COLO668 (cell line): ENCODE results near the gene ARL8B.

Experiments used
- DNase-seq: peaks from one replicate; lab custom pipeline; 2025; ENCODE audit not compliant: unreplicated experiment; lab: John Stamatoyannopoulos, UW

The ARL8B gene

GRCh38 chr3:5186089-5186857 lies 64.2 kb downstream of the ARL8B start:
- no peak for DNase-seq

GRCh38 chr3:5186858-5187155 lies 64.7 kb downstream of the ARL8B start:
- no peak for DNase-seq

DNA sequence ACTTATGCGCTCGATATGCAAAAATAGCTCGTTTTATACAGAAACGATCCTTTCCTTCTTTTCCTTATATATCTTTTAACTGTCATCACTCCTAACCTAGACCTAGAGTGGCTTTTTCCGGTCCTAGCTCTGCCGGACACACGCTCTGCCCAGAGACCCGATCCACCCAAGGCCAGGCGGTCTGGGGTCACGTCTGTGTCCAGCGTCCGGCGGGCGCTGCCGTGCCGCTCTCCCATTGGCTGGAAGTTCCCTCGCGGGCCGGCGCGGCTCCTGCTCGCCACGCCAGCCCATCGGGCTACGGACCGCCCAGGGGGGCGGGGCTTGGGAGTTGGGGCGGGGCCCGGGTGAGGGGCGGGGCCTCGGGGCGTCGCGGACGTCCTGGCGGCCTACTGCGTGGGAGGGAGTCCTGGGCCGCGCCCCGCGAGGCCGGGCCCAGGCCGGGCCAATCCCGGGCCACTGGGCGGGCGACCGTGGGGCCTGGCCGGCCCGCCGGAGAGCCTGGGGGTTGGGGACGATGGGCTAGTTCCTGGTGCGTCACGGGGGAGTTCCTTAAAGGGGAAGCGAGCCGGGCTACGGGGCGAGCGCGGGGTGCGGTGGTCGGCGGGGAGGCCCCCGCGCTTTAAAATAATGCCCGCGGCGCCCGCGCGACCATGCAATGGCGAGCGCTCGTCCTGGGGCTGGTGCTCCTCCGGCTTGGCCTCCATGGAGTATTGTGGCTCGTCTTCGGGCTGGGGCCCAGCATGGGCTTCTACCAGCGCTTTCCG lies 65.2 kb downstream of the ARL8B start, which contains the start of gene EDEM1:
TSS of gene EDEM1 (plus strand) at position 552 of the 764 bp plus-strand sequence. CDS start at position 651, 99 bp downstream.
- DNase-seq, result peak; percentile 88

- peak; percentile 67 for DNase-seq
Observed at GRCh38 chr3:5187920-5188418, 65.9 kb downstream of the ARL8B start.

DNA sequence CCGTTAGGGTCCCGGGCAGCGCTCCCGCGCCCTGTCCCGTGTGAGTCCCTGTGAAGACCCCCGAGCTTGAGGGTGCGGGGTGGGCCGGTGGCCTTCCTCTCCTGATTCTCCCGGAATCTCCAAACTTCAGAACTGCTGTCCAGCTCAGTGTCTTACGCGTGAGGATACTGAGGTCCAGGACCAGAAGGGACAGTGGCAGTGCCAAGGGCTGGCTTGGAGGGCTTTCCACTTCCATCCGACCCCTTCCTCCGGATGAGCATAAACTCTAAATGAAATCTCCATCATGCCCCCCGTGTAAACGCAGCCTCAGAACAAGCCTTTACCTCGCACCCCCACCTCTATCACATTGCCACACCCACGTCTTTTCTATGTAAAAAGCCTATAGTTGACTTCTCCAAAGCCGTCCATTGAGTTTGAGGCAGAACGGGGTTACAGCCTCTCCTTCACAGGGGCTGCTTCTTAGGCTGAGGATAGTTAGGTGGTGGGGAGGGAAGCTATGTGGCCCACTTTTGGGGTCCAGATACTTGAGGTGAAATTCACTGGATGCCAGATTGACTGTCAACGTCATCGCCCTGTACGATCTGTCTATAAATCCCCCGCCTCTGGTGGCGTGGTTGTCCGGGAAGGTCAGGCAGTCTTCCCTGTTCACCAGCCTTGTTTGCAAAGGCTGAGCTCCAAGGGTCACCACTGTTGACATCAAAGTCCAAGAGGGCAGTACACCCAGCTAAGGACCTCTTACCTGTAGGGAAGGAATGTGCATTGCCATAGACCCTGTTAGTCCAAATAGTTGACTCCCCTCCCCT lies 66.5 kb downstream of the ARL8B start:
- DNase-seq, result peak; percentile 24

GRCh38 chr3:5190147-5190791 lies 68.2 kb downstream of the ARL8B start:
- DNase-seq, result no peak

- DNase-seq, result no peak
Observed at GRCh38 chr3:5191555-5192304, 69.6 kb downstream of the ARL8B start.

GRCh38 chr3:5192571-5193365 lies 70.7 kb downstream of the ARL8B start:
- no peak for DNase-seq

DNA sequence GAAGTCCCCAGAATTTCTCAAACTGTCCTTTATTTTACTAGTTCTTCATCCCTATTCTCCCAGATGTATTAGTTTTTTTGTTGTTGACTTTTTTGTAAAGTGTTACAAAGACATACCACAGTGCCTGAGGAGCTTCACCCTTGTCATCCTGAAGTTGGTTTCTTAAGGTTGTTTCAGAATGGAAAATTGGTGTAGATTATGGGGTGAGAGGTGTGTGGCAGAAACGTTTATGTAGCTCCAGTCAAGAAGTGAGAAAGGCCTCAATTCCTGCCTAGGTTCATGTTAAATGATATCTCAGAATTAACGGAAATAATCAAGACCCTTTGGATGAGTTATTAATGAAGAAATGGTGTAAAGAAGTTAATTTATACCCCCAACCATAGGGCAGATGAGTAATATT lies 72.2 kb downstream of the ARL8B start:
- DNase-seq, result no peak

DNA sequence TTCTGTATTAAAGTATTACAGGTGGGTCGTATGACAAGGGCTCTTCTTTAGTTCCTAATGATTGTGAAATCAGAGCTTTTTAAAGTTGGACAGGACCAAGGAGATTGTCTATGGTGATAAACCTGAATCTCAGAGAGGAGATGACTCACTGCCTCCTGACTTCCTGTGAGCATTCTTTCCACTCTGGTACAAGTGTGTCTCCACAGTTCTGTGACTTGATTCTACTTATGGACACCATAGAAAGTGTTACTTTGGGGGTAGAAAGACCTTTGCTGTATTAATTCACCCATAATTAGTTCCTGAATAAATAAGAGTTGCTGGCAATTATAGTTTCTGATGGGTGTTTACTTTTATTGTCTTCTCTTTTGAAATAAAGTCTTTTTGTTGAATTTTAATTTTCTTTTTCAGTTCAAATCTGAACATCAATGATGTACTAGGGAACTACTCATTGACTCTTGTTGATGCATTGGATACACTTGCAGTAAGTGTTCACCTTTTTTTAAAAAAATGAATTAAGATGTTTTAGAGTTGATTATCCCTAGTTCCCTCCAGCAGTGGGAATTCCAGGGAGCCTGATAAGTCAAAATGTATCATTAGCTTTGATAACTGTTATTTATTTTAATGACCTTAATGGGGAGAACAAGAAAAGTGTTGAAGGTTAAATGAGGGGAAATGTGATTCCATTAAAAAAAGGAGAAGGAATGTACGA lies 72.9 kb downstream of the ARL8B start:
- no peak for DNase-seq

DNA sequence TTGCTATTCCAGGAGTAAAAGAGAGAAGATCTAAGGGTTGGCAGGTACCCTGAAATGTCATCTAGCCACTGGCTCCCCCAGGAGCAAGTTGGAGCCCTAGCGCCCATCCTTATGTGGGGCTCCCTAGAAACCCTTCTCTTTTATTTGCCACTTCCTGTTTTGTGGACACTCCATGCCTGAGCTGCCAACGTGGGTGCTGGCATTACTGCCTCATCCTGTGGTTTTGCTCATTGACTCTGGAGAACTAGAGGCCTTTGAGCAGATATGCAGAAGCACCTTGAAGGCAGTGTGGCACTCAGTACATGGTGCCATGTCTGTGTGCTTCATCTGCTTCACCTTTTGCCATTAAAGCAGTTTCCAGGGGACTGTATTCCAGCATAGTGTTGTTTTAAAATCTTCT lies 73.5 kb downstream of the ARL8B start:
- no peak for DNase-seq

GRCh38 chr3:5197022-5197421 lies 74.9 kb downstream of the ARL8B start:
- DNase-seq, result no peak

DNA sequence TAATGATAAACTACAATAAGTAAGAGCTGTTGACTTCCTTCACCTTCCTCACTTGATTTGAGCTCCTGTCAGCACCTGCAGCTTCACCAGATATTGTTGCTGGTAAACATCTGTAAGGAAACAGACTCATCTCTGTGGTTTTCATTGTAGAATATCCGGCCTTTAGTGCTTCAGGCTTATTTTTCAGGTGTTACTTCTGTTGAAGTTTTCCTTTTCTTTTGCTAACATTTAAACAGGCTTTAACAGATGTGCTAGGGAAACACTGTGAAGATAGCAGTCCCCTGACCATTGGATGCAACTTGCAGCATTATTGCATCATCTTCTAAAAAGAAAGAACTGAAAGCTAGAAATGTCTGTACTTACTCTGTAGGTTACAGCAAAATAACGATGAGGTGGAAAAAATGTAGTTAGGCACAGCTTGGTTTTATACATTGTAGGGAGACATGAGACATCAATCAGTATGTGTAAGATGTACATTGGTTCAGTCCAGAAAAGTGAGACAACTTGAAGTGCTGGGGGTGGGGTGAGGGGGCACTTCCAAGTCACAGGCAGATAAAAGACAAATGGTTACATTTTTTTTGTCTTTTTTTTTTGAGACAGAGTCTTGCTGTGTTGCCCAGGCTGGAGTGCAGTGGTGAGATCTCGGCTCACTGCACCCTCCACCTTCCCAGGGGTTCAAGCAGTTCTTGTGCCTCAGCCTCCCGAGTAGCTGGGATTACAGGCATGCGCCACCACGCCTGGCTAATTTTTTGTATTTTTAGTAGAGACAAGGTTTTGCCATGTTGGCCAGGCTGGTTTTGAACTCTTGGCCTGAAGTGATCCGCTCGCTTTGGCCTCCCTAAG lies 75.6 kb downstream of the ARL8B start:
- no peak for DNase-seq

- DNase-seq, result no peak
Observed at GRCh38 chr3:5198313-5198677, 76.2 kb downstream of the ARL8B start.

- no peak for DNase-seq
Observed at GRCh38 chr3:5198986-5199731, 77.1 kb downstream of the ARL8B start.

DNA sequence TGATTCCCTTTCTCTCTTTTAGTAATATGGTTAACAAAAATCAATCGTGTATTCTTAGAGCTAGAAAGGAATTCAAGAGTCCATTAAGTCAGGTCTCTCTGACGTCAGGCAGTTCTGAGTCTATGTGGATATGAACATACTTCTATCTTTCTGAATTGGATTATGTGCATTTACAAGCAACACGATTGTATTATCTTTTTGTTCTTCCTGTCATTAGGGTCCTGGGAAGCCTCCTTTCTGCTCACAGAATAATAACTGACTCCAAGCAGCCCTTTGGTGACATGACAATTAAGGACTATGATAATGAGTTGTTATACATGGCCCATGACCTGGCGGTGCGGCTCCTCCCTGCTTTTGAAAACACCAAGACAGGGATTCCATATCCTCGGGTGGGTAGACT lies 79.4 kb downstream of the ARL8B start:
- DNase-seq, result no peak

- DNase-seq, result no peak
Observed at GRCh38 chr3:5202222-5202621, 80.1 kb downstream of the ARL8B start.
